Stimulated activated CD8-positive, alpha-beta memory T cell treated with anti-CD3 and anti-CD28 coated beads, Interleukin-2, amount 100 ng/mL, for 1 hour (primary cell): ENCODE measurements around the gene DPF1.
"Not testable (repeated sequence)": the region's sequence is repeated elsewhere in the genome, so short reads cannot be mapped to it uniquely, and the experiment has no call there.

Source experiments
- DNase-seq, 2 donors: peaks; one replicate each; pipeline ENCODE4 v3.0.0-alpha.2; 2020; ENCODE audit warnings: low read depth in 2 of 2

DPF1 gene

GRCh38 chr19:38250821-38251563 lies 27.0 kb upstream of the DPF1 start:
- DNase-seq = no peak

- no peak for DNase-seq
Measured at GRCh38 chr19:38250428-38250820, 26.4 kb upstream of the DPF1 start.

GRCh38 chr19:38248421-38248820 lies 24.4 kb upstream of the DPF1 start:
- DNase-seq = no peak

GRCh38 chr19:38247734-38248268 lies 23.8 kb upstream of the DPF1 start:
- no peak for DNase-seq

GRCh38 chr19:38247126-38247525 lies 23.1 kb upstream of the DPF1 start:
- DNase-seq = no peak

- no peak for DNase-seq
Measured at GRCh38 chr19:38245826-38246498, 21.9 kb upstream of the DPF1 start.

- DNase-seq = no peak
Measured at GRCh38 chr19:38243279-38243673, 19.3 kb upstream of the DPF1 start.

GRCh38 chr19:38239816-38240215 lies 15.8 kb upstream of the DPF1 start:
- no peak for DNase-seq

GRCh38 chr19:38234615-38235014 lies 10.6 kb upstream of the DPF1 start:
- no peak for DNase-seq

- DNase-seq = peak; percentile 43 to 59
Measured at GRCh38 chr19:38233740-38234251, 9.8 kb upstream of the DPF1 start.

GRCh38 chr19:38231918-38232317 lies 7.9 kb upstream of the DPF1 start:
- no peak for DNase-seq

GRCh38 chr19:38230506-38231133 lies 6.6 kb upstream of the DPF1 start:
- DNase-seq = not testable (repeated sequence)

GRCh38 chr19:38229585-38230073 lies 5.6 kb upstream of the DPF1 start:
- DNase-seq = peak; percentile 12 to 34

GRCh38 chr19:38228491-38229439 lies 4.7 kb upstream of the DPF1 start:
- DNase-seq = no peak

- DNase-seq = no peak
Measured at GRCh38 chr19:38228005-38228377, 4.0 kb upstream of the DPF1 start.

- DNase-seq = no peak
Measured at GRCh38 chr19:38227287-38228004, 3.4 kb upstream of the DPF1 start.

GRCh38 chr19:38224863-38225218 lies 819 bp upstream of the DPF1 start:
- DNase-seq = not testable (repeated sequence)

GRCh38 chr19:38223617-38224013 lies 407 bp downstream of the DPF1 start:
- no peak for DNase-seq

GRCh38 chr19:38223119-38223523 lies 901 bp downstream of the DPF1 start:
- DNase-seq = no peak
